Endometrial microvascular endothelial cells (primary cell): ENCODE measurements around the gene APOA1. TPM values are rescaled to one million over a fixed set of nuclear protein-coding genes. Genes with fewer than 3 reads are reported as not detected.
"Not testable (repeated sequence)": the region's sequence is repeated elsewhere in the genome, so short reads cannot be mapped to it uniquely, and the experiment has no call there.

ENCODE experiments used
- in situ Hi-C: cut with HindIII; loops from 2 replicates; pipeline ENCODE4 v1.10.0; 2017; ENCODE audit warnings: low sequenced_read_pairs, low pct_unique_long_range_greater_than_20kb; ENCODE audit errors: inconsistent ontology term
- total RNA-seq: library from RNA; depleted of rRNA; stranded (reverse); fragments of >200 nt; gene quantifications from one replicate; pipeline ENCODE4 v1.2.3, GENCODE V29; 2015; ENCODE audit errors: inconsistent ontology term

APOA1 gene
- total RNA-seq, 1 donor from 2014 or later: not detected

GRCh38 chr11:116838321-116839084 is 1.1 kb upstream of the APOA1 start:
- in situ Hi-C loops: no loop called here

- in situ Hi-C loops: no loop called here
Observed at GRCh38 chr11:116836632-116836991, 810 bp downstream of the APOA1 start.

GRCh38 chr11:116835791-116836631 is 1.4 kb downstream of the APOA1 start:
- in situ Hi-C loops: no loop called here

GRCh38 chr11:116835042-116835772 is 2.2 kb downstream of the APOA1 start:
- in situ Hi-C loops: no loop called here

- in situ Hi-C loops: not testable (repeated sequence)
Observed at GRCh38 chr11:116834535-116835041, 2.8 kb downstream of the APOA1 start.

GRCh38 chr11:116833816-116834534 is 3.4 kb downstream of the APOA1 start:
- in situ Hi-C loops: no loop called here

- in situ Hi-C loops: no loop called here
Observed at GRCh38 chr11:116833491-116833815, 4.0 kb downstream of the APOA1 start.

GRCh38 chr11:116832350-116833290 is 4.8 kb downstream of the APOA1 start:
- in situ Hi-C loops: no loop called here

GRCh38 chr11:116831790-116832349 is 5.6 kb downstream of the APOA1 start:
- in situ Hi-C loops: no loop called here

GRCh38 chr11:116830184-116830912 is 7.1 kb downstream of the APOA1 start:
- in situ Hi-C loops: no loop called here

- in situ Hi-C loops: no loop called here
Observed at GRCh38 chr11:116829525-116830183, 7.8 kb downstream of the APOA1 start, which contains the start of gene APOC3. TSS of gene APOC3 (plus strand) at chr11:116829907. CDS start at chr11:116830583, 676 bp downstream.

- in situ Hi-C loops: no loop called here
Observed at GRCh38 chr11:116828632-116829524, 8.5 kb downstream of the APOA1 start.

- in situ Hi-C loops: no loop called here
Observed at GRCh38 chr11:116827461-116827860, 10.0 kb downstream of the APOA1 start.

GRCh38 chr11:116826751-116827431 is 10.5 kb downstream of the APOA1 start:
- in situ Hi-C loops: no loop called here
